Adipocyte (in vitro differentiated cells): ENCODE results near the gene FBF1.
"Not testable (repeated sequence)": the region's sequence is repeated elsewhere in the genome, so short reads cannot be mapped to it uniquely, and the experiment has no call there.

ENCODE experiments used
- DNase-seq: peaks from one replicate; pipeline ENCODE4 v3.0.0-alpha.2; 2015; ENCODE audit warnings: low read depth
- H3K27me3 ChIP-seq: replicated peaks from 2 replicates; pipeline ENCODE4 v1.7.0; 2013; ENCODE audit warnings: mild to moderate bottlenecking, low read length, moderate library complexity; ENCODE audit not compliant: control insufficient read depth, insufficient read depth
- H3K36me3 ChIP-seq: 2 replicates; pipeline ENCODE4 v1.7.0; 2013; ENCODE audit warnings: low read length, mild to moderate bottlenecking, moderate library complexity; ENCODE audit not compliant: control insufficient read depth, insufficient read depth, severe bottlenecking
- H3K4me1 ChIP-seq: 2 replicates; pipeline ENCODE4 v1.7.0; 2013; ENCODE audit warnings: mild to moderate bottlenecking, low read length, moderate library complexity; ENCODE audit not compliant: control insufficient read depth, insufficient read depth
- H3K4me3 ChIP-seq: 2 replicates; pipeline ENCODE4 v1.7.0; 2013; ENCODE audit warnings: mild to moderate bottlenecking, low read length, moderate library complexity
- H3K9ac ChIP-seq: 2 replicates; pipeline ENCODE4 v1.7.0; 2013; ENCODE audit warnings: mild to moderate bottlenecking, low read length, moderate library complexity
- H3K9me3 ChIP-seq: 2 replicates; pipeline ENCODE4 v1.7.0; 2013; ENCODE audit warnings: mild to moderate bottlenecking, low read length, moderate library complexity; ENCODE audit not compliant: control insufficient read depth

FBF1 gene

DNA sequence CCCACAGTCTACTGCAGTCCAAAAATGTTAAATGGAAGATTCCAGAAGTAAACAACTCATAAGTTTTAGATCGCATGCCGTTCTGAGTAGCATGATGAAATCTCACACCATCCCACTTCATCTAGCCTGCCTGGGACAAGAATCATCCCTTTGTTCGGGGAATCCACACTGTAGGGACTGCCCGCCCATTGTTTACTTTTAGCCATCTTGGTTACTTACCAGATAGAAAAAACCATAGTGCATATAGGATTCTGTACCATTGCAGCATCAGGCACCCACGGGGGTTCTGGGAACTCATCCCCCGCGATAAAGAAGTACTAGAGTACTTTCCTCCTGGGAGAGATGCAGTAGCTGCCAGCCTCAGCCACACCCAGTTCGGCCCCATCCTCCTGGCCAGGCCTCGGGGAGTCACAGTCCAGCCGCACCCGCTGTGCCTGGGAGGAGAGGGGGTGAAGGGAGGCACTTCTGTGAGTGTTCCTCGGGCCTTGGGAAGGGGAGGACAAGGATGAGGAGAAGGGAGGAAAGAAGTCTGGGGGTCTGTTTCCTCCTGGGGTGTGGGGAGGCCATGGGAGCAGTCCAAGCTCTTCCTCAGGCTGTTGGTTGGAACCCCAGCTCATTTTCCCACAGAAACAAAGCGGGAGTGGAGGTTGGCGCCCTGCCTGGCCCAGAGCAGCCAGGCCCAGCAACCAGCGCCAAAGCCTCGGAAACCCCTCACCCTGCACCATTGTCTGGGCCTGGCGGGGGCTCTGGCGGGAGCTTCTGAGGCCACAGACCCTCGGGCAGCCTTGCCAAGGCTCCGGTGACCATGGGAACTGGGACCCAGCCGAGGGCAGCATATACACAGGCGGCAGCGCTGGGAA, 71.3 kb downstream of the FBF1 start:
- Histone ChIP-seq H3K4me3 (peak overlapping the region; percentile 66), H3K27me3 (no peaks in the 10 kb centered on the region), H3K4me1 (peaks cover 39% of the 10 kb centered on the region), H3K36me3 (peaks cover 6% of the 10 kb centered on the region), H3K9ac (peak overlapping the region; percentile 83), H3K9me3 (no peaks in the 10 kb centered on the region)
- DNase-seq = peak; percentile 57

DNA sequence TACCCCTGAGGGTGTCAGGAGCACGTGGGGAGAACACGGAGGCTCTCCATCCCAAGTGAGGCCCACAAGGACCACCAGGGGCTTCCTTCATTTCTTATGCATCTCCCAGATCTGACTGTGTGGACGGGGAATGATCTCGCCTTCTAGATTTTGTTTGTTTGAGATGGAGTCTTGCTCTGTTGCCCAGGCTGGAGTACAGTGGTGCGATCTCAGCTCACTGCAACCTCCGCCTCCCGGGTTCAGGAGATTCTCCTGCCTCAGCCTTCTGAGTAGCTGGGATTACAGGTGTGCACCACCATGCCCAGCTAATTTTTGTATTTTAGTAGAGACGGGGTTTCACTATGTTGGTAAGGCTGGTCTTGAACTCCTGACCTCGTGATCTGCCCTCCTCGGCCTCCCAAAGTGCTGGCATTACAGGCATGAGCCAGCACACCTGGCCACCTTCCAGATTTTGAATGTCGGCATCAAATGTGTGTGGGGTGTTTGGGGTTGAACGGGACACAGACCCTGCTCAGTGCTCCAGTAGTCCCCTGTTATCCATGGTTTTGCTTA, 72.0 kb downstream of the FBF1 start:
- Histone ChIP-seq H3K9ac (peak overlapping the region; percentile 83), H3K4me1 (peaks cover 43% of the 10 kb centered on the region)
- DNase-seq, H3K27me3 ChIP-seq, H3K4me3 ChIP-seq, H3K9me3 ChIP-seq, H3K36me3 ChIP-seq: not testable (repeated sequence)

DNA sequence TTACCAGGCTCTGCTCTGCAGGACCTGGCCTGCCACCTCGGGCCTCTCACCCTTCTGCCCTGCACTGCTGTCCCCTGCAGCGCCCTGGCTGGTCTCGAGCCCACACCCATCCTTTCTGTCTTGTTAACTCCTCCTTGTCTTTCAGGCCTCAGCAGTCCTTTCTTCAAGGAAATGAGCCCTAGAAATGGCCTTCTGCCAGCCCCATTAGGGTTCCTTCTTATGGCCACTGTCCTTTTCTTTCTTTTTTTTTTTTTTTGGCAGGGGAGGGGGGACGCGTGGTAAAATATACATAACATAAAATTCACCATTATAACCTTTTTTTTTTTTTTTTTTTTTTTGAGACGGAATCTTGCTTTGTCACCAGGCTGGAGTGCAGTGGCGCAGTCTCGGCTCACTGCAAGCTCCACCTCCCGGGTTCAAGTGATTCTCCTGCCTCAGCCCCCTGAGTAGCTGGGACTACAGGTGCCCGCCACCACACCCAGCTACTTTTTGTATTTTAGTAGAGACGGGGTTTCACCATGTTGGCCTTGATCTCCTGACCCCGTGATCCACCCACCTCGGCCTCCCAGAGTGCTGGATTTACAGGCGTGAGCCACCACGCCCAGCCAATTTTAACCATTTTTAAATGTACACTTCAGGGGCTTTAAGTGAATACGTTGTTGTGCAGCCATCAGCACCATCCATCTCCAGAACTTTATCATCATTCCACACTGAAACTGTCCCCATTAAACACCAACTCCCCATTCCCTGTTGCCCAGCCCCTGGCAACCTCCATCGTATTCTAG, 75.2 kb downstream of the FBF1 start:
- not testable (repeated sequence) for H3K9ac ChIP-seq, H3K4me3 ChIP-seq, H3K36me3 ChIP-seq, H3K9me3 ChIP-seq, DNase-seq, H3K27me3 ChIP-seq
- peaks cover 31% of the 10 kb centered on the region for H3K4me1 ChIP-seq

DNA sequence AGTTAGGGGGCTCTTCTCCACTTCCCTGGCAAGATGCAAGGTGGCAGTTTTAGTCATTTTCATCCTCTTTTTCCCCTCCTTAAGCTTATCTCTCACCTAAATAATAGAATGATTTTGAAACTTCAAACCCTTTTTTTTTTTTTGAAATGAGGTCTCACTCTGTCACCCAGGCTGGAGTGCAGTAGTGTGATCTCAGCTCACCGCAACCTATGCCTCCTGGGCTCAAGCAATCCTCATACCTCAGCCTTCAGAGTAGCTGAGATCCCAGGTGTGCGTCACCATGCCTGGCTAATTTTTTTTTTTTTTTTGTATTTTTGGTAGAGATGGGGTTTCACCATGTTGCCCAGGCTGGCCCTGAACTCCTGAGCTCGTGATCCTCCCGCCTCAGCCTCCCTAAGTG, 76.0 kb downstream of the FBF1 start:
- Histone ChIP-seq H3K9ac (peak overlapping the region; percentile 54), H3K4me1 (peaks cover 25% of the 10 kb centered on the region)
- not testable (repeated sequence) for H3K9me3 ChIP-seq, H3K27me3 ChIP-seq, DNase-seq, H3K4me3 ChIP-seq, H3K36me3 ChIP-seq

DNA sequence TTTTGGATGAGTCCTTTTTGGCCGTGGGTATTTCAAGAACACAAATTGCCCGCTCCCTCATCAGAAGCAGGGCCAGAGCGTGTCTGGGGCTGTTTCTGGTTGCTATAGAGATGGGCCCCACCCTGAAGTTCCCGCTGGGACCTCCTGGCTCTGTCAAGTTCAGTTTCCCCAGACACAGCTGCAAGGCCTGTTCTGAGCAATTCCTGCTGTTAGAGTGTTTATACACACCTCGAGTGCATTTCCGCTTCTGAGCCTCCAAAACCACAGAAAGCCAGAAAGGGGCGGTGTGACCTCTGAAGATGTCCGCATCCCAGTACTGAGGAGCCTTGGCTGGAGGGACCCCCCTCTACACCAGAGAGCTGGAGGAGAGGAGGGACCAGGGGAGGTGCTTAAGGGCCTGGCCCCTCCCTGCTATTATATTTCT, 76.4 kb downstream of the FBF1 start:
- Histone ChIP-seq H3K9ac (peak overlapping the region; percentile 54), H3K9me3 (no peaks in the 10 kb centered on the region), H3K4me3 (no peak overlapping the region), H3K36me3 (no peaks in the 10 kb centered on the region), H3K4me1 (peaks cover 21% of the 10 kb centered on the region), H3K27me3 (no peaks in the 10 kb centered on the region)
- DNase-seq = peak; percentile 70

DNA sequence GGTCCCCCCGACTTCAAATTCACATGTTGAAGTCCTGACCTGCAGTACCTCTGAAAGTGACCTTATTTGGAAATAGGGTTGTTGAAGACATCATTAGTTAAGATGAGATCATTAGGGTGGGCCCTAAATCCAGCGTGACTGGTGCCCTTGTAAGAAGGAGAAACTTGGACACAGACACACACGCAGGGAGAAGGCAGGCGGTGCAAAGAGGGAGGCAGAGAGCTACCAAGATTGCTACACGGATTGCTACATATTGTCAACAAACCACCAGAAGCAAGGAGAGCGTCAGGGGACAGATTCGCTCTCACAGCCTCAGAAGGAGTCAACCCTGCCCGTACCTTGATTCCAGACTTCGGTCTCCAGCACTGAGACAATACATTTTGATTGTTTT, 78.9 kb downstream of the FBF1 start:
- Histone ChIP-seq H3K27me3 (no peaks in the 10 kb centered on the region), H3K36me3 (no peaks in the 10 kb centered on the region), H3K4me1 (peaks cover 14% of the 10 kb centered on the region), H3K4me3 (no peak overlapping the region), H3K9me3 (no peaks in the 10 kb centered on the region), H3K9ac (peak overlapping the region; percentile 47)
- DNase-seq = no peak
